SK-N-SH treated with all-trans-retinoic acid at 6 μM for 48 hours (cell line): ENCODE data around the gene SF3B6.

ENCODE experiments used
- ATAC-seq: fragments of 200-7000 bp; cut with Tn5 transposase; 3 replicates; pipeline ENCODE4 v1.9.1; 2020; ENCODE audit warnings: mild to moderate bottlenecking, moderate library complexity
- ARNTL ChIP-seq: fragments of 450-650 bp; formaldehyde crosslinking; IDR thresholded peaks from 2 replicates; pipeline ENCODE4 v1.5.0; 2020; ENCODE audit warnings: low read depth, mild to moderate bottlenecking, moderate library complexity, borderline replicate concordance
- BACH2 ChIP-seq: fragments of 250-450 bp; sonication (Bioruptor Pico); IDR thresholded peaks from 2 replicates; pipeline ENCODE4 v1.9.0; 2021; ENCODE audit warnings: mild to moderate bottlenecking, borderline replicate concordance
- CREB5 ChIP-seq: fragments of 250-450 bp; sonication (Bioruptor Pico); IDR thresholded peaks from 2 replicates; pipeline ENCODE4 v1.5.1; 2020; ENCODE audit warnings: low read depth, mild to moderate bottlenecking, moderate library complexity
- CSDC2 ChIP-seq: fragments of 250-450 bp; sonication (Bioruptor Pico); IDR thresholded peaks from 2 replicates; pipeline ENCODE4 v1.5.0; 2020; ENCODE audit warnings: mild to moderate bottlenecking, moderate library complexity
- CSRNP3 ChIP-seq: fragments of 250-450 bp; sonication (Bioruptor Pico); IDR thresholded peaks from 2 replicates; pipeline ENCODE4 v1.5.1; 2021; ENCODE audit warnings: mild to moderate bottlenecking, moderate library complexity
- ESRRG ChIP-seq: fragments of 250-450 bp; sonication (Bioruptor Pico); IDR thresholded peaks from 2 replicates; pipeline ENCODE4 v1.6.1; 2021; ENCODE audit warnings: mild to moderate bottlenecking
- ISL1 ChIP-seq: fragments of 250-450 bp; sonication (Bioruptor Pico); IDR thresholded peaks from 2 replicates; pipeline ENCODE4 v2.1.2; 2022; ENCODE audit warnings: mild to moderate bottlenecking, moderate library complexity
- OSR1 ChIP-seq: fragments of 250-450 bp; sonication (Bioruptor Pico); IDR thresholded peaks from 2 replicates; pipeline ENCODE4 v1.8.0; 2022; ENCODE audit warnings: moderate library complexity, mild to moderate bottlenecking, inconsistent platforms
- PATZ1 ChIP-seq: fragments of 250-450 bp; sonication (Bioruptor Pico); IDR thresholded peaks from 2 replicates; pipeline ENCODE4 v1.8.0; 2020; ENCODE audit warnings: mild to moderate bottlenecking, moderate library complexity, borderline replicate concordance
- POU6F1 ChIP-seq: fragments of 250-450 bp; sonication (Bioruptor Pico); IDR thresholded peaks from 2 replicates; pipeline ENCODE4 v1.8.0; 2021; ENCODE audit warnings: low read depth, mild to moderate bottlenecking, moderate library complexity, borderline replicate concordance
- PPARA ChIP-seq: fragments of 250-450 bp; sonication (Bioruptor Pico); IDR thresholded peaks from 2 replicates; pipeline ENCODE4 v1.5.0; 2020; ENCODE audit warnings: mild to moderate bottlenecking, borderline replicate concordance
- RARB ChIP-seq: fragments of 250-450 bp; sonication (Bioruptor Pico); IDR thresholded peaks from 2 replicates; pipeline ENCODE4 v1.8.0; 2021; ENCODE audit warnings: mild to moderate bottlenecking, moderate library complexity
- SNAI2 ChIP-seq: fragments of 250-450 bp; sonication (Bioruptor Pico); IDR thresholded peaks from 2 replicates; pipeline ENCODE4 v1.5.0; 2020; ENCODE audit warnings: mild to moderate bottlenecking, moderate library complexity
- TCF4 ChIP-seq: fragments of 250-450 bp; sonication (Bioruptor Pico); IDR thresholded peaks from 2 replicates; pipeline ENCODE4 v1.8.0; 2021; ENCODE audit warnings: mild to moderate bottlenecking, moderate library complexity, borderline replicate concordance
- TOX ChIP-seq: fragments of 250-450 bp; sonication (Bioruptor Pico); IDR thresholded peaks from 2 replicates; pipeline ENCODE4 v1.8.0; 2021; ENCODE audit warnings: mild to moderate bottlenecking, moderate library complexity, borderline replicate concordance
- ZC3H10 ChIP-seq: fragments of 250-450 bp; sonication (Bioruptor Pico); IDR thresholded peaks from 2 replicates; pipeline ENCODE4 v1.5.1; 2021; ENCODE audit warnings: mild to moderate bottlenecking, moderate library complexity
- ZFP3 ChIP-seq: fragments of 250-450 bp; sonication (Bioruptor Pico); IDR thresholded peaks from 2 replicates; pipeline ENCODE4 v1.5.0; 2020; ENCODE audit warnings: mild to moderate bottlenecking, moderate library complexity
- ZNF70 ChIP-seq: fragments of 450-650 bp; formaldehyde crosslinking; IDR thresholded peaks from 2 replicates; pipeline ENCODE4 v1.5.0; 2020; ENCODE audit warnings: mild to moderate bottlenecking, moderate library complexity
- ZNF8 ChIP-seq: fragments of 450-650 bp; formaldehyde crosslinking; IDR thresholded peaks from 2 replicates; pipeline ENCODE4 v1.5.0; 2020; ENCODE audit warnings: mild to moderate bottlenecking, moderate library complexity
- TF ChIP-seq, protein P1 (sequence below): fragments of 250-450 bp; sonication (Bioruptor Pico); IDR thresholded peaks from 2 replicates; pipeline ENCODE4 v1.5.0; 2020; ENCODE audit warnings: mild to moderate bottlenecking, moderate library complexity

SF3B6 gene

GRCh38 chr2:24085200-24085489 lies 9.0 kb upstream of the SF3B6 start:
- ATAC-seq = no peak
- TF ChIP-seq ZNF8 (CRISPR knock-in tag) = no peak
- TF ChIP-seq RARB (CRISPR knock-in tag) = no peak
- TF ChIP-seq CSDC2 (CRISPR knock-in tag) = no peak
- no peak for TF ChIP-seq ISL1 (CRISPR knock-in tag)
- no peak for TF ChIP-seq POU6F1 (CRISPR knock-in tag)
- TF ChIP-seq BACH2 (CRISPR knock-in tag) = no peak
- no peak for TF ChIP-seq SNAI2 (CRISPR knock-in tag)
- no peak for TF ChIP-seq TOX (CRISPR knock-in tag)
- TF ChIP-seq ARNTL (CRISPR knock-in tag) = no peak
- TF ChIP-seq ESRRG (CRISPR knock-in tag) = no peak
- no peak for TF ChIP-seq CSRNP3
- TF ChIP-seq, protein P1, sequence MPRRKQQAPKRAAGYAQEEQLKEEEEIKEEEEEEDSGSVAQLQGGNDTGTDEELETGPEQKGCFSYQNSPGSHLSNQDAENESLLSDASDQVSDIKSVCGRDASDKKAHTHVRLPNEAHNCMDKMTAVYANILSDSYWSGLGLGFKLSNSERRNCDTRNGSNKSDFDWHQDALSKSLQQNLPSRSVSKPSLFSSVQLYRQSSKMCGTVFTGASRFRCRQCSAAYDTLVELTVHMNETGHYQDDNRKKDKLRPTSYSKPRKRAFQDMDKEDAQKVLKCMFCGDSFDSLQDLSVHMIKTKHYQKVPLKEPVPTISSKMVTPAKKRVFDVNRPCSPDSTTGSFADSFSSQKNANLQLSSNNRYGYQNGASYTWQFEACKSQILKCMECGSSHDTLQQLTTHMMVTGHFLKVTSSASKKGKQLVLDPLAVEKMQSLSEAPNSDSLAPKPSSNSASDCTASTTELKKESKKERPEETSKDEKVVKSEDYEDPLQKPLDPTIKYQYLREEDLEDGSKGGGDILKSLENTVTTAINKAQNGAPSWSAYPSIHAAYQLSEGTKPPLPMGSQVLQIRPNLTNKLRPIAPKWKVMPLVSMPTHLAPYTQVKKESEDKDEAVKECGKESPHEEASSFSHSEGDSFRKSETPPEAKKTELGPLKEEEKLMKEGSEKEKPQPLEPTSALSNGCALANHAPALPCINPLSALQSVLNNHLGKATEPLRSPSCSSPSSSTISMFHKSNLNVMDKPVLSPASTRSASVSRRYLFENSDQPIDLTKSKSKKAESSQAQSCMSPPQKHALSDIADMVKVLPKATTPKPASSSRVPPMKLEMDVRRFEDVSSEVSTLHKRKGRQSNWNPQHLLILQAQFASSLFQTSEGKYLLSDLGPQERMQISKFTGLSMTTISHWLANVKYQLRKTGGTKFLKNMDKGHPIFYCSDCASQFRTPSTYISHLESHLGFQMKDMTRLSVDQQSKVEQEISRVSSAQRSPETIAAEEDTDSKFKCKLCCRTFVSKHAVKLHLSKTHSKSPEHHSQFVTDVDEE (CRISPR knock-in tag) = no peak
- no peak for TF ChIP-seq ZC3H10 (CRISPR knock-in tag)
- TF ChIP-seq ZNF70 (CRISPR knock-in tag) = no peak
- TF ChIP-seq TCF4 (CRISPR knock-in tag) = no peak
- TF ChIP-seq PATZ1 (CRISPR knock-in tag) = no peak
- TF ChIP-seq CREB5 (CRISPR knock-in tag) = no peak
- no peak for TF ChIP-seq OSR1
- TF ChIP-seq, all 23 proteins: peak for 0

- peak; percentile 95 for ATAC-seq
- TF ChIP-seq CSDC2 (CRISPR knock-in tag) (no peak), TCF4 (CRISPR knock-in tag) (no peak), POU6F1 (CRISPR knock-in tag) (no peak), ZNF8 (CRISPR knock-in tag) (peak; percentile 29; the same call in 1 of the 2 replicates), PPARA (no peak), ARNTL (CRISPR knock-in tag) (no peak), ISL1 (CRISPR knock-in tag) (peak; percentile 3; the same call in 1 of the 2 replicates), TOX (CRISPR knock-in tag) (no peak), ESRRG (CRISPR knock-in tag) (no peak), OSR1 (no peak), ZFP3 (CRISPR knock-in tag) (peak; percentile 69), PATZ1 (CRISPR knock-in tag) (no peak; the same call in 1 of the 2 replicates)
- TF ChIP-seq, protein P1 (CRISPR knock-in tag) = peak; percentile 81
Observed at GRCh38 chr2:24084386-24085199, 8.5 kb upstream of the SF3B6 start, which contains the start of gene TP53I3. TP53I3 (minus strand) TSS chr2:24084834; CDS start chr2:24084326, 508 bp downstream.
